HCT116 (cell line): ENCODE results near the gene MAP3K5.

Source experiments
- ATF3 ChIP-seq: IDR thresholded peaks from 2 replicates; pipeline ENCODE4 v1.6.1; 2012
- CEBPB ChIP-seq: IDR thresholded peaks from 2 replicates; pipeline ENCODE4 v1.6.1; 2012; ENCODE audit warnings: low read depth
- EZH2 ChIP-seq: fragments of 200-600 bp; sonication (generic); IDR thresholded peaks from 2 replicates; pipeline ENCODE4 v1.6.1; 2017; ENCODE audit warnings: antibody characterized with exemption, mixed run types
- FOSL1 ChIP-seq: IDR thresholded peaks from 2 replicates; pipeline ENCODE4 v1.6.1; 2012; ENCODE audit warnings: low read depth
- POLR2A ChIP-seq: IDR thresholded peaks from 2 replicates; pipeline ENCODE4 v1.7.0; 2011; ENCODE audit warnings: borderline replicate concordance; ENCODE audit not compliant: insufficient read depth, insufficient read length; ENCODE audit errors: extremely low read depth
- POLR2AphosphoS5 ChIP-seq: IDR thresholded peaks from 2 replicates; pipeline ENCODE4 v1.6.1; 2011; ENCODE audit warnings: mild to moderate bottlenecking, low read depth, low read length, moderate library complexity
- RAD21 ChIP-seq: IDR thresholded peaks from 2 replicates; pipeline ENCODE4 v1.6.1; 2012; ENCODE audit warnings: low read depth, mild to moderate bottlenecking
- SIN3A ChIP-seq: IDR thresholded peaks from 2 replicates; pipeline ENCODE4 v1.6.1; 2012; ENCODE audit warnings: low read depth
- SP1 ChIP-seq: IDR thresholded peaks from 2 replicates; pipeline ENCODE4 v1.6.1; 2012; ENCODE audit warnings: low read depth
- SRF ChIP-seq: IDR thresholded peaks from 2 replicates; pipeline ENCODE4 v1.6.1; 2012; ENCODE audit warnings: low read depth
- YY1 ChIP-seq: IDR thresholded peaks from 2 replicates; pipeline ENCODE4 v1.6.1; 2011; ENCODE audit warnings: low read length, low read depth, moderate library complexity, mild to moderate bottlenecking; ENCODE audit not compliant: insufficient replicate concordance; ENCODE audit errors: extremely low read depth
- ZBTB33 ChIP-seq: IDR thresholded peaks from 2 replicates; pipeline ENCODE4 v1.6.1; 2011; ENCODE audit warnings: mild to moderate bottlenecking, low read length, moderate library complexity; ENCODE audit not compliant: insufficient replicate concordance; ENCODE audit errors: extremely low read depth
- TF ChIP-seq, protein P1 (sequence below), 3 experiments: fragments of 200-600 bp in 1 of 3; sonication (generic) in 1 of 3; IDR thresholded peaks in 2 of 3; conservative IDR thresholded peaks in 1 of 3; 2 replicates each; pipeline ENCODE4 v1.5.1; 2012 to 2017; ENCODE audit warnings: low read depth in 2 of 3, low read length in 2 of 3, antibody characterized with exemption in 1 of 3, borderline replicate concordance in 1 of 3, control low read depth in 1 of 3, mild to moderate bottlenecking in 1 of 3, mixed read lengths in 1 of 3, mixed run types in 1 of 3, moderate library complexity in 1 of 3; ENCODE audit not compliant: insufficient read depth in 1 of 3

- TF ChIP-seq, protein P1, sequence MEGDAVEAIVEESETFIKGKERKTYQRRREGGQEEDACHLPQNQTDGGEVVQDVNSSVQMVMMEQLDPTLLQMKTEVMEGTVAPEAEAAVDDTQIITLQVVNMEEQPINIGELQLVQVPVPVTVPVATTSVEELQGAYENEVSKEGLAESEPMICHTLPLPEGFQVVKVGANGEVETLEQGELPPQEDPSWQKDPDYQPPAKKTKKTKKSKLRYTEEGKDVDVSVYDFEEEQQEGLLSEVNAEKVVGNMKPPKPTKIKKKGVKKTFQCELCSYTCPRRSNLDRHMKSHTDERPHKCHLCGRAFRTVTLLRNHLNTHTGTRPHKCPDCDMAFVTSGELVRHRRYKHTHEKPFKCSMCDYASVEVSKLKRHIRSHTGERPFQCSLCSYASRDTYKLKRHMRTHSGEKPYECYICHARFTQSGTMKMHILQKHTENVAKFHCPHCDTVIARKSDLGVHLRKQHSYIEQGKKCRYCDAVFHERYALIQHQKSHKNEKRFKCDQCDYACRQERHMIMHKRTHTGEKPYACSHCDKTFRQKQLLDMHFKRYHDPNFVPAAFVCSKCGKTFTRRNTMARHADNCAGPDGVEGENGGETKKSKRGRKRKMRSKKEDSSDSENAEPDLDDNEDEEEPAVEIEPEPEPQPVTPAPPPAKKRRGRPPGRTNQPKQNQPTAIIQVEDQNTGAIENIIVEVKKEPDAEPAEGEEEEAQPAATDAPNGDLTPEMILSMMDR (IDR thresholded peaks at IDR 0.05 in 2 of 3, conservative IDR thresholded peaks at IDR 0.05 in 1 of 3; ENCODE audit: borderline replicate concordance in 1 of 3, insufficient read depth in 1 of 3, low read depth in 2 of 3, low read length in 2 of 3): no peak
- TF ChIP-seq ZBTB33: no peak
- TF ChIP-seq SIN3A: no peak
- no peak for TF ChIP-seq SRF
- no peak for TF ChIP-seq YY1
- TF ChIP-seq CEBPB: no peak
- no peak for TF ChIP-seq RAD21
- no peak for TF ChIP-seq EZH2
- no peak for TF ChIP-seq SP1
- no peak for TF ChIP-seq POLR2AphosphoS5
- TF ChIP-seq ATF3: no peak
- no peak for TF ChIP-seq FOSL1
- no peak for TF ChIP-seq POLR2A
These were observed 65.3 kb downstream of the MAP3K5 start for GRCh38 chr6:136726837-136727557.
